GM23248 (cell line): ENCODE results near the gene SNRK. TPM values are rescaled to one million over a fixed set of nuclear protein-coding genes. Genes with fewer than 3 reads are reported as not detected.

Experiments
- DNase-seq: peaks from one replicate; pipeline ENCODE4 v3.0.0-alpha.2; 2015
- H2AFZ ChIP-seq: fragments of 200-600 bp; sonication (generic); 2 replicates; pipeline ENCODE4 v1.6.1; 2016; ENCODE audit warnings: antibody characterized with exemption
- H3F3A ChIP-seq: fragments of 200-600 bp; sonication (generic); 2 replicates; pipeline ENCODE4 v1.6.1; 2016; ENCODE audit warnings: mild to moderate bottlenecking, antibody characterized with exemption, mixed run types; ENCODE audit not compliant: insufficient read depth
- H3K27ac ChIP-seq: fragments of 200-600 bp; sonication (generic); 2 replicates; pipeline ENCODE4 v1.5.1; 2016; ENCODE audit warnings: mild to moderate bottlenecking
- H3K27me3 ChIP-seq: fragments of 200-600 bp; sonication (generic); replicated peaks from 2 replicates; pipeline ENCODE4 v1.6.1; 2016; ENCODE audit warnings: mild to moderate bottlenecking; ENCODE audit not compliant: insufficient read depth
- H3K36me3 ChIP-seq: fragments of 200-600 bp; sonication (generic); 2 replicates; pipeline ENCODE4 v1.6.1; 2016; ENCODE audit warnings: low read depth, mild to moderate bottlenecking
- H3K4me1 ChIP-seq: fragments of 200-600 bp; sonication (generic); 2 replicates; pipeline ENCODE4 v1.6.1; 2016; ENCODE audit warnings: mild to moderate bottlenecking; ENCODE audit not compliant: insufficient read depth
- H3K4me2 ChIP-seq: fragments of 200-600 bp; sonication (generic); one replicate; pipeline ENCODE4 v1.6.1; 2016; ENCODE audit warnings: mild to moderate bottlenecking; ENCODE audit not compliant: unreplicated experiment
- H3K4me3 ChIP-seq: fragments of 200-600 bp; sonication (generic); 2 replicates; pipeline ENCODE4 v1.5.1; 2016; ENCODE audit warnings: mild to moderate bottlenecking
- H3K79me2 ChIP-seq: fragments of 200-600 bp; sonication (generic); 2 replicates; pipeline ENCODE4 v1.6.1; 2016; ENCODE audit warnings: mild to moderate bottlenecking; ENCODE audit not compliant: insufficient read depth
- H3K9ac ChIP-seq: fragments of 200-600 bp; sonication (generic); 2 replicates; pipeline ENCODE4 v1.6.1; 2016; ENCODE audit warnings: mild to moderate bottlenecking
- H3K9me2 ChIP-seq: fragments of 200-600 bp; sonication (generic); 2 replicates; pipeline ENCODE4 v1.6.1; 2016; ENCODE audit warnings: mixed run types, mild to moderate bottlenecking, moderate library complexity; ENCODE audit not compliant: insufficient read depth
- H3K9me3 ChIP-seq: fragments of 200-600 bp; sonication (generic); one replicate; pipeline ENCODE4 v1.6.1; 2017; ENCODE audit warnings: low read depth
- H4K20me1 ChIP-seq: fragments of 200-600 bp; sonication (generic); 2 replicates; pipeline ENCODE4 v1.6.0; 2016; ENCODE audit not compliant: insufficient read depth
- EZH2 ChIP-seq: fragments of 200-600 bp; sonication (generic); IDR thresholded peaks from 2 replicates; pipeline ENCODE4 v1.6.1; 2018; ENCODE audit warnings: antibody characterized with exemption, mild to moderate bottlenecking; ENCODE audit not compliant: insufficient read depth, poor library complexity, severe bottlenecking
- EZH2phosphoT487 ChIP-seq: fragments of 200-600 bp; sonication (generic); IDR thresholded peaks from 2 replicates; pipeline ENCODE4 v1.6.1; 2018; ENCODE audit warnings: antibody characterized with exemption, moderate library complexity, mild to moderate bottlenecking, low read depth; ENCODE audit not compliant: insufficient read depth
- WGBS, 2 experiments: methylation state at CpG; one replicate each; pipeline ENCODE4 v1.1.6; 2015 to 2017; ENCODE audit warnings: low lambda C conversion rate in 2 of 2, low coverage in 1 of 2; ENCODE audit errors: missing lambda C conversion rate in 2 of 2; 5-methylcytosine and 5-hydroxymethylcytosine counted together
- in situ Hi-C: fragments of 300-500 bp; cut with MboI; formaldehyde crosslinking; loops from 2 replicates; pipeline ENCODE4 v1.15.0; 2020
- polyA plus RNA-seq: library from polyadenylated mRNA; unstranded; fragments of >200 nt; fragmentation: Nextera tagmentation; extraction: Ambion mirVana; gene quantifications from 2 replicates; pipeline ENCODE4 v1.2.1, GENCODE V29; 2016
- total RNA-seq: library from RNA; depleted of rRNA; stranded (reverse); fragments of >200 nt; shearing (Covaris generic); gene quantifications from 2 replicates; pipeline ENCODE4 v1.2.3, GENCODE V29; 2014

Gene SNRK
- total and polyA plus RNA-seq, 2 experiments from 2014 or later, result 6.4 to 15.0 TPM

DNA sequence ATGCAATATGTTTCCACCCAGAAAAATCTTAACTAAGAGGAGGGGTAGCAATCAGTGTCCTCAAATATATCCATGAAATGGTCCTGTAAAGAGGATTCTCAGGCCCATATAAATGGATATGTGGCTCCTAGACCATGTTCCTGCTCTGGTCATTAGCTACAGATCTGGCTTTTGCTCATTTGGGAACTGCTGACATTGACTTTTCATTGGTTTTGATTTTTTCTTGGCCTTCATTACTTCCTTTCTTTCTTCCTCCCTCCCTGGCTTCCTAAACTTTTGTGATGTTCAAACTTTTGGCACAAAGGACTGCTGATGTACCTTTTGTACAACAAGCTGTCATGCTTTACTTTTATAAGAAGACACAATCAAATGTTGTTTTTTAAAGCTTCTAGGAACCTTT, 41.6 kb upstream of the SNRK start:
- Histone ChIP-seq H3F3A (no peaks in the 10 kb centered on the region), H3K4me2 (no peak overlapping the region), H3K36me3 (no peaks in the 10 kb centered on the region), H3K4me1 (no peaks in the 10 kb centered on the region), H3K4me3 (no peak overlapping the region), H3K79me2 (no peaks in the 10 kb centered on the region), H3K9ac (no peak overlapping the region), H3K27me3 (peaks cover 15% of the 10 kb centered on the region; the same call in 1 of the 2 replicates), H4K20me1 (no peaks in the 10 kb centered on the region), H2AFZ (no peak overlapping the region), H3K27ac (no peak overlapping the region), H3K9me3 (no peaks in the 10 kb centered on the region), H3K9me2 (no peaks in the 10 kb centered on the region)
- TF ChIP-seq EZH2phosphoT487 (no peak), EZH2 (no peak)
- in situ Hi-C loops, result no loop called here
- no peak for DNase-seq

GRCh38 chr3:43246976-43247375, 39.4 kb upstream of the SNRK start:
- H3K27me3 ChIP-seq, result peaks cover 15% of the 10 kb centered on the region; the same call in 1 of the 2 replicates
- H3F3A ChIP-seq, result no peaks in the 10 kb centered on the region
- H2AFZ ChIP-seq, result no peak overlapping the region
- H3K9ac ChIP-seq, result no peak overlapping the region
- H3K36me3 ChIP-seq, result no peaks in the 10 kb centered on the region
- in situ Hi-C loops, result no loop called here
- TF ChIP-seq EZH2phosphoT487, result no peak
- TF ChIP-seq EZH2, result no peak
- H4K20me1 ChIP-seq, result no peaks in the 10 kb centered on the region
- no peak overlapping the region for H3K4me2 ChIP-seq
- H3K4me1 ChIP-seq, result no peaks in the 10 kb centered on the region
- H3K9me2 ChIP-seq, result no peaks in the 10 kb centered on the region
- no peaks in the 10 kb centered on the region for H3K9me3 ChIP-seq
- WGBS, 2 experiments, result 45 to 68% methylated on average over 2 of the region's 2 CpGs
- no peak overlapping the region for H3K4me3 ChIP-seq
- DNase-seq, result no peak
- no peaks in the 10 kb centered on the region for H3K79me2 ChIP-seq
- no peak overlapping the region for H3K27ac ChIP-seq

- Histone ChIP-seq H3K4me2 (no peak overlapping the region), H3K79me2 (no peaks in the 10 kb centered on the region), H2AFZ (no peak overlapping the region), H3K9me2 (no peaks in the 10 kb centered on the region), H3F3A (no peaks in the 10 kb centered on the region), H3K9ac (no peak overlapping the region), H4K20me1 (no peaks in the 10 kb centered on the region), H3K4me1 (no peaks in the 10 kb centered on the region), H3K27ac (no peak overlapping the region), H3K36me3 (no peaks in the 10 kb centered on the region), H3K9me3 (no peaks in the 10 kb centered on the region), H3K4me3 (no peak overlapping the region), H3K27me3 (peaks cover 15% of the 10 kb centered on the region; the same call in 1 of the 2 replicates)
- DNase-seq, result no peak
- TF ChIP-seq EZH2phosphoT487 (no peak), EZH2 (no peak)
- 0 to 1% methylated on average over 3 of the region's 3 CpGs for WGBS, 2 experiments
- in situ Hi-C loops, result no loop called here
These were observed 38.7 kb upstream of the SNRK start for GRCh38 chr3:43247561-43248184.

DNA sequence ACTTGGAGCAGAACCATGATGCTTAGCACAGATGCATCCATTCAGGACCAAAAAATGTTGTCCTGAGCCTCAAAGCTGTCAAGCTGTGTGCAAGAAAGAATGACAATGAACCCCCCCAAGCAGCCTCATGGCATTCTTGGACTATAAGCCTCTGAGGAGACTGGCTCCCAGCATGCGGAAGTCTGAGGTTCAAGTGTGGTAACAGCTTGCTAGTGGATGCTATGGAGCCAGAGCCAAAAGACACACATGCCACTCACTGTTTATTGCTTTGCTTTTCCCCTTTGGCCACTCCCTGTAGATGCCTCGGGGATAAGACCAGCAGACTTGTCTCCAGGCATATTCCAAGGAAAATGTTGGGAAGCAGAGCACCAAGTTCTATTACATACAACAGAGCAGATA, 38.2 kb upstream of the SNRK start:
- H3K9ac ChIP-seq, result no peak overlapping the region
- H3K36me3 ChIP-seq, result no peaks in the 10 kb centered on the region
- peaks cover 20% of the 10 kb centered on the region; the same call in 1 of the 2 replicates for H3K27me3 ChIP-seq
- H3F3A ChIP-seq, result no peaks in the 10 kb centered on the region
- no peaks in the 10 kb centered on the region for H3K4me1 ChIP-seq
- no peak overlapping the region for H3K27ac ChIP-seq
- TF ChIP-seq EZH2 (no peak), EZH2phosphoT487 (no peak)
- DNase-seq, result peak; percentile 21
- no peaks in the 10 kb centered on the region for H4K20me1 ChIP-seq
- no peak overlapping the region for H3K4me2 ChIP-seq
- H3K4me3 ChIP-seq, result no peak overlapping the region
- H3K9me2 ChIP-seq, result no peaks in the 10 kb centered on the region
- H3K9me3 ChIP-seq, result no peaks in the 10 kb centered on the region
- H2AFZ ChIP-seq, result no peak overlapping the region
- WGBS, 2 experiments, result 3 to 6% methylated on average over 2 of the region's 2 CpGs
- H3K79me2 ChIP-seq, result no peaks in the 10 kb centered on the region
- in situ Hi-C loops, result no loop called here

DNA sequence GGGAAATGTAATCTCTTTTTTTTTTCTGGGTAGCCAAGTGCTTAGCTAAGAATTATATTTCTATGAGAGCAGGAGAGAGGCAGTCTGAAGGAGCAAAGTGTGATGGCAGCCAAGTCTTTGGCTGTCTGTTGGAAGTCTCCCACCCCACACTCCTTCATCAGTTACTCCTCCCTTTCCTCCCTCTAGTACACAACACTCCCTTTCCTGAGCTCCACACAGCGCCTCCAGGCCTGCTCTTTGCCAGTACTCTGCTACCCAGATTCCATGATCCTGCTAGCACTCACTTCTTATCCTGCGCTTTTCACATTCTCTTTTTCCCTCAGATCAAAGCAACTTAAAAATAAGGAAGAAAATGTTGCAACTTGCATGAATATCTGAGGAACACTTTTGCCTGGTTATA, 37.4 kb upstream of the SNRK start:
- TF ChIP-seq EZH2phosphoT487, result no peak
- TF ChIP-seq EZH2, result no peak
- no peak for DNase-seq
- Histone ChIP-seq H3K9me2 (no peaks in the 10 kb centered on the region), H3K4me1 (no peaks in the 10 kb centered on the region), H2AFZ (no peak overlapping the region), H3K9ac (no peak overlapping the region), H3K4me2 (no peak overlapping the region), H3K79me2 (no peaks in the 10 kb centered on the region), H3K9me3 (no peaks in the 10 kb centered on the region), H3F3A (no peaks in the 10 kb centered on the region), H3K36me3 (no peaks in the 10 kb centered on the region), H4K20me1 (no peaks in the 10 kb centered on the region), H3K27me3 (peaks cover 21% of the 10 kb centered on the region; the same call in 1 of the 2 replicates), H3K4me3 (no peak overlapping the region), H3K27ac (no peak overlapping the region)
- in situ Hi-C loops, result no loop called here
- 66 to 69% methylated on average over 2 of the region's 2 CpGs for WGBS, 2 experiments
